Left lung (tissue), 10 donors: ENCODE data around the gene DMRTC2. TPM values are rescaled to one million over a fixed set of nuclear protein-coding genes. Genes with fewer than 3 reads are reported as not detected.

Experiments used
- ATAC-seq: fragments of 200-7000 bp; cut with Tn5 transposase; one replicate; pipeline ENCODE4 v1.9.1; 2020; ENCODE audit warnings: moderate library complexity
- DNase-seq, 4 donors: peaks; one replicate each; pipeline ENCODE4 v3.0.0-alpha.2; 2013 to 2020
- H3K27ac ChIP-seq, 2 donors: fragments of 200-600 bp; sonication (generic) in 1 of 2; one replicate each; pipeline versions ENCODE4 v1.5.0 to v1.8.0; 2020 to 2021
- H3K27me3 ChIP-seq, 2 donors: fragments of 200-600 bp; sonication (generic) in 1 of 2; one replicate each; pipeline versions ENCODE4 v1.5.0 to v1.8.0; 2020 to 2021
- H3K36me3 ChIP-seq, 2 donors: fragments of 200-600 bp; sonication (generic) in 1 of 2; one replicate each; pipeline versions ENCODE4 v1.5.0 to v1.8.0; 2020 to 2021
- H3K4me1 ChIP-seq, 2 donors: fragments of 200-600 bp; one replicate each; pipeline ENCODE4 v1.8.0; 2021
- H3K4me3 ChIP-seq, 2 donors: fragments of 200-600 bp; sonication (generic) in 1 of 2; one replicate each; pipeline versions ENCODE4 v1.5.0 to v1.8.0; 2020 to 2021; ENCODE audit warnings: mild to moderate bottlenecking in 1 of 2
- H3K9me3 ChIP-seq, 2 donors: fragments of 200-600 bp; sonication (generic) in 1 of 2; one replicate each; pipeline versions ENCODE4 v1.5.0 to v1.8.0; 2020 to 2021
- intact Hi-C, 2 donors: fragments of 100-400 bp; cut with DNase I; formaldehyde crosslinking; loops; one replicate each; pipeline versions ENCODE4 v1.11.2 to v1.14.2; 2022
- polyA plus RNA-seq, 6 donors: library from polyadenylated mRNA; unstranded; fragments of 120-200 nt; gene quantifications; one replicate each; pipeline ENCODE4 v1.2.1, GENCODE V29; 2013; ENCODE audit not compliant: insufficient read length in 6 of 6
- total RNA-seq, 2 donors: library from RNA; stranded (reverse); fragmentation: NEBNext Ultra II Directional; extraction: Animal tissue kit (Norgen Biotek cat#: 25700); gene quantifications; one replicate each; pipeline ENCODE4 v1.2.1, GENCODE V29; 2021
- TF ChIP-seq, protein P1 (sequence below), 2 donors: fragments of 200-600 bp; sonication (generic) in 1 of 2; IDR thresholded peaks; one replicate each; pipeline versions ENCODE4 v1.5.0 to v1.8.0; 2021; ENCODE audit warnings: antibody characterized with exemption in 2 of 2
- donor health status: DM: no; HTN: yes; CAD: no.
- donor health status: DM: no; HTN: no; CAD: no.

The DMRTC2 gene
- total and polyA plus RNA-seq, 8 donors: not detected

DNA sequence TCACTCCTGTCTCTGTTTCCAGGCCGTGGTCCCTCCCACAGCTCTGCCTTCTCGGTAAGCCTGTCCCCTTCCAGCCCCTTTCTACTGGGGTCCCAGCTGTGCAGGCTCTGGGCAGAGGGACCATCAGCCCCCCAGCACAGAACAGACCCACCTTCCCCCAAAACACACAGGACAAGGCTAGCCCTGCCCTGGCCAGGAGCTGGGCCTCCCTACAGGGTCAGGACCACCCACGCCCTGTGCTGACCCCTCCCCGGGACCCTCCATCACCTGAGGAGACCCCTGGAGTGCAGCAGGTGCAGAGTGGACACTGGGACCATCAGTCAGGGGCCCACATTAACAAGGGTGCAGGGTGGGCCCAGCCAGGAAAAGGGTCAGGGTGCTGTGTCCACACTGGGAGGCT, 34.5 kb upstream of the DMRTC2 start:
- Histone ChIP-seq H3K4me3 (no peak overlapping the region), H3K27me3 (peaks cover 0 to 14% of the 10 kb centered on the region in 2 donors), H3K9me3 (no peaks in the 10 kb centered on the region), H3K36me3 (no peaks in the 10 kb centered on the region), H3K4me1 (peaks cover 0 to 57% of the 10 kb centered on the region in 2 donors), H3K27ac (peak overlapping the region; percentile 65 to 95)
- TF ChIP-seq, protein P1, sequence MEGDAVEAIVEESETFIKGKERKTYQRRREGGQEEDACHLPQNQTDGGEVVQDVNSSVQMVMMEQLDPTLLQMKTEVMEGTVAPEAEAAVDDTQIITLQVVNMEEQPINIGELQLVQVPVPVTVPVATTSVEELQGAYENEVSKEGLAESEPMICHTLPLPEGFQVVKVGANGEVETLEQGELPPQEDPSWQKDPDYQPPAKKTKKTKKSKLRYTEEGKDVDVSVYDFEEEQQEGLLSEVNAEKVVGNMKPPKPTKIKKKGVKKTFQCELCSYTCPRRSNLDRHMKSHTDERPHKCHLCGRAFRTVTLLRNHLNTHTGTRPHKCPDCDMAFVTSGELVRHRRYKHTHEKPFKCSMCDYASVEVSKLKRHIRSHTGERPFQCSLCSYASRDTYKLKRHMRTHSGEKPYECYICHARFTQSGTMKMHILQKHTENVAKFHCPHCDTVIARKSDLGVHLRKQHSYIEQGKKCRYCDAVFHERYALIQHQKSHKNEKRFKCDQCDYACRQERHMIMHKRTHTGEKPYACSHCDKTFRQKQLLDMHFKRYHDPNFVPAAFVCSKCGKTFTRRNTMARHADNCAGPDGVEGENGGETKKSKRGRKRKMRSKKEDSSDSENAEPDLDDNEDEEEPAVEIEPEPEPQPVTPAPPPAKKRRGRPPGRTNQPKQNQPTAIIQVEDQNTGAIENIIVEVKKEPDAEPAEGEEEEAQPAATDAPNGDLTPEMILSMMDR (IDR thresholded peaks at IDR 0.05): no peak
- DNase-seq: no peak
- intact Hi-C loops: no loop called here
- no peak for ATAC-seq

DNA sequence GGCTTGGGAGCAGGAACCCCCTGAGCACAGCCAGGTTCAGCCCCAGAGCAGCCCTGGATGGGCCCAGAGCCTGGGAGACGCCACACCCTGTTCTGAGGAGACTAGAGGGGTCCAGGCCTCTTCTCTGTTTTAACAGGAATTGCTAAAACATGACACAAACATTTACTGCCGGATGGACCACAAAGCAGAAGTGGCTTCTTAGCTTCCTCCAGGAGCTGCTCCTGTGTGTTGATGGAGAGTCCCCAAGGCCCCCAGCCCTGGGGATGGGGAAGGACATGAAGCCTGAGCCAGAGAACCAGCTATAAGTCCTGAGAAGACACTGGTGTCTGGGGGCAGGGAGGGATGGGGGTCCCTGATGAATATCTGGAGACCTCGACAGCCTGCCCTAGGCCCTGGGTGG, 33.8 kb upstream of the DMRTC2 start:
- H3K4me3 ChIP-seq: no peak overlapping the region
- peak in 2 of 4 donors; percentile 70 to 86 for DNase-seq
- H3K9me3 ChIP-seq: no peaks in the 10 kb centered on the region
- H3K36me3 ChIP-seq: no peaks in the 10 kb centered on the region
- H3K27ac ChIP-seq: peak overlapping the region; percentile 65 to 95
- intact Hi-C loops: no loop called here
- TF ChIP-seq, protein P1 (IDR thresholded peaks at IDR 0.05): no peak
- H3K4me1 ChIP-seq: peaks cover 0 to 49% of the 10 kb centered on the region in 2 donors
- ATAC-seq: peak; percentile 57
- peaks cover 0 to 14% of the 10 kb centered on the region in 2 donors for H3K27me3 ChIP-seq

DNA sequence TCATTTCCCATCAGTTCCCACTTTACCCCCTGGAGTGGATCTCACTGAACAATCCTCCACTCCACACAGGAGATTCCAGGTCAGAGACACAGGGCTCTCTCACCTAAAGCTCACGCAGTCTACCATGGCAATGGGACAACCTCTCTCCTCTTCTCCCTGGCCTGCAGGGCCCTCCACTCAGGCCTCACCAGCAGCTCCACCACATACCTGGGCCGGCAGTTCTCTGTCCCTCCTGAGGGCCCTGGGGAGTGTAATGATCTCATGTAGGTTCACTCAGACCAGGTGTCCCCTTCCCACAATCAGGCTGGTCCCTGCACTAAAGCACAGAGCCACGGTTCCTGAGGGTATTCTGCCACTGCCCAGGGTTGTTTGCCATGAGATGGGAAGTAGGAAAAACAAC, 32.9 kb upstream of the DMRTC2 start:
- no peaks in the 10 kb centered on the region for H3K36me3 ChIP-seq
- ATAC-seq (no peak), DNase-seq (no peak)
- TF ChIP-seq, protein P1 (IDR thresholded peaks at IDR 0.05): no peak
- intact Hi-C loops: no loop called here
- H3K9me3 ChIP-seq: no peaks in the 10 kb centered on the region
- peaks cover 0 to 14% of the 10 kb centered on the region in 2 donors for H3K27me3 ChIP-seq
- no peak overlapping the region for H3K4me3 ChIP-seq
- H3K27ac ChIP-seq: peak overlapping the region in 1 of 2 donors; percentile 95
- peaks cover 0 to 45% of the 10 kb centered on the region in 2 donors for H3K4me1 ChIP-seq

DNA sequence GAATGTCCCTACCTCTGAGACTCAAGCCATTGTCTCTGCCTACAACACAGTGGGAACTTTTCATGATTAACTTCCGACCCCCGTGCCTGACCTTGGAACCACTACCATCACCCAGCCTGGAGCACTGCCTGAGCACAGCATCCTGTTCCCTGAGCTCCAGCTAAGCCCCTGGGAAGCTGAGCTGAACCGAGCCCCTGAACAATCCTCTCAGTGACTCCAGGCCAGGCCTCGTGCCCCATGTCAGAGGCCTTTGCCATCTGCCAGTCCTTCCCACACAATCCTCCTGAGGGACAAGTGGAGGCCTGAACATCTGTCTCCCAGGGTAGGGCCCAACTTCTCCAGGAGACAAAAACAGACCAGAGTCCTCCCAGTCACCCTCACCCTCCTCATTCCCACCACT, 30.9 kb upstream of the DMRTC2 start:
- ATAC-seq (no peak), DNase-seq (no peak)
- intact Hi-C loops: no loop called here
- Histone ChIP-seq H3K36me3 (no peaks in the 10 kb centered on the region), H3K27me3 (peaks cover 0 to 19% of the 10 kb centered on the region in 2 donors), H3K4me3 (no peak overlapping the region), H3K9me3 (no peaks in the 10 kb centered on the region), H3K4me1 (peaks cover 0 to 33% of the 10 kb centered on the region in 2 donors), H3K27ac (no peak overlapping the region)
- TF ChIP-seq, protein P1 (IDR thresholded peaks at IDR 0.05): no peak

DNA sequence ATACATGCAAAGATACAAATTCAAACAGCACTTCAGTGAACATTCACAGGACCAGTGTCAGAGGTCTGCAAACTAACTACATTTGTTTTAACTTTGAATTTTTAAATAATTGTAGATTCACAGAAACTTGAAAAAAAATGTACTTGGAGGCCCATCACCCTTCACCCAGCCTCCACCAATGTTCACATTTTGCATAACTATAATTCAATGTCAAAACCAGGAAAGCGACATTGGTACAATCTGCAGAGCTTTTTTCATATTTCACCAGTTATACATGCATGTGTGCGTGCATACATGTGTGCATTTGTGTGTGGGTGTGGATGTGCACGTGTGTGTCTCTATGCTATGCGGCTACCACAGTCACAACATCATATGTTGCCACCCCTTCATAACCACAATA, 29.5 kb upstream of the DMRTC2 start:
- TF ChIP-seq, protein P1 (IDR thresholded peaks at IDR 0.05): no peak
- DNase-seq: no peak
- ATAC-seq: no peak
- intact Hi-C loops: no loop called here
- Histone ChIP-seq H3K27ac (no peak overlapping the region), H3K36me3 (no peaks in the 10 kb centered on the region), H3K27me3 (peaks cover 0 to 15% of the 10 kb centered on the region in 2 donors), H3K4me1 (peaks cover 0 to 24% of the 10 kb centered on the region in 2 donors), H3K4me3 (no peak overlapping the region), H3K9me3 (no peaks in the 10 kb centered on the region)
